ENCODE measurements around the gene TLCD3B. TPM values are rescaled to one million over a fixed set of nuclear protein-coding genes. Genes with fewer than 3 reads are reported as not detected.

The TLCD3B gene
- total and polyA plus RNA-seq, 9 of the 15 experiments (the other 6 are each of a cell fraction or from before 2014, with no cell fraction given) = 0.10 to 0.52 (median 0.23) TPM; not detected in 4

- TF ChIP-seq, protein P1, sequence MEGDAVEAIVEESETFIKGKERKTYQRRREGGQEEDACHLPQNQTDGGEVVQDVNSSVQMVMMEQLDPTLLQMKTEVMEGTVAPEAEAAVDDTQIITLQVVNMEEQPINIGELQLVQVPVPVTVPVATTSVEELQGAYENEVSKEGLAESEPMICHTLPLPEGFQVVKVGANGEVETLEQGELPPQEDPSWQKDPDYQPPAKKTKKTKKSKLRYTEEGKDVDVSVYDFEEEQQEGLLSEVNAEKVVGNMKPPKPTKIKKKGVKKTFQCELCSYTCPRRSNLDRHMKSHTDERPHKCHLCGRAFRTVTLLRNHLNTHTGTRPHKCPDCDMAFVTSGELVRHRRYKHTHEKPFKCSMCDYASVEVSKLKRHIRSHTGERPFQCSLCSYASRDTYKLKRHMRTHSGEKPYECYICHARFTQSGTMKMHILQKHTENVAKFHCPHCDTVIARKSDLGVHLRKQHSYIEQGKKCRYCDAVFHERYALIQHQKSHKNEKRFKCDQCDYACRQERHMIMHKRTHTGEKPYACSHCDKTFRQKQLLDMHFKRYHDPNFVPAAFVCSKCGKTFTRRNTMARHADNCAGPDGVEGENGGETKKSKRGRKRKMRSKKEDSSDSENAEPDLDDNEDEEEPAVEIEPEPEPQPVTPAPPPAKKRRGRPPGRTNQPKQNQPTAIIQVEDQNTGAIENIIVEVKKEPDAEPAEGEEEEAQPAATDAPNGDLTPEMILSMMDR (IDR thresholded peaks at IDR 0.05 in 2 of 3, conservative IDR thresholded peaks at IDR 0.05 in 1 of 3; ENCODE audit: insufficient read depth in 2 of 3, low read depth in 1 of 3, low read length in 3 of 3) = peak; percentile 83 to 94 (median 91)
- TF ChIP-seq HSF4 (CRISPR knock-in tag; IDR thresholded peaks at IDR 0.05; ENCODE audit: borderline replicate concordance) (no peak), ZBTB26 (CRISPR knock-in tag; IDR thresholded peaks at IDR 0.05) (no peak), RBM39 (optimal IDR thresholded peaks at IDR 0.05; ENCODE audit: low read depth, low read length) (no peak), FOXK1 (CRISPR knock-in tag; IDR thresholded peaks at IDR 0.05; ENCODE audit: borderline replicate concordance) (no peak), JUN (IDR thresholded peaks at IDR 0.05; ENCODE audit: borderline replicate concordance, low read depth, low read length) (0 out of 2 replicates have a peak, but pooled peaks have one; percentile 14), JUN (CRISPR knock-in tag; IDR thresholded peaks at IDR 0.05; ENCODE audit: borderline replicate concordance) (no peak), NRF1 (conservative IDR thresholded peaks at IDR 0.05 in 1 of 2, IDR thresholded peaks at IDR 0.05 in 1 of 2) (no peak), MAFK (IDR thresholded peaks at IDR 0.05; ENCODE audit: low read length) (no peak), REST (IDR thresholded peaks at IDR 0.05; ENCODE audit: borderline replicate concordance) (peak; percentile 61), REST (CRISPR knock-in tag; IDR thresholded peaks at IDR 0.05; ENCODE audit: low read depth) (no peak), SOX6 (IDR thresholded peaks at IDR 0.05) (no peak), MAZ (CRISPR knock-in tag; conservative IDR thresholded peaks at IDR 0.05 in 1 of 2, IDR thresholded peaks at IDR 0.05 in 1 of 2) (0 out of 4 replicates have a peak, but pooled peaks of 1 of the 2 experiments have one; percentile 22)
Measured at GRCh38 chr16:30032083-30032819, 1.2 kb upstream of the TLCD3B start (continued).

Data from K562 (cell line).